MM.1S (cell line): ENCODE results near the gene MED27.

Source experiments
- EZH2phosphoT487 ChIP-seq: fragments of 300-600 bp; sonication (generic); IDR thresholded peaks from 2 replicates; pipeline ENCODE4 v1.6.1; 2018; ENCODE audit warnings: antibody characterized with exemption, low read length
- TF ChIP-seq, protein P1 (sequence below): fragments of 300-600 bp; sonication (generic); IDR thresholded peaks from 2 replicates; pipeline ENCODE4 v1.5.1; 2016; ENCODE audit warnings: antibody characterized with exemption, low read length, mixed read lengths

DNA sequence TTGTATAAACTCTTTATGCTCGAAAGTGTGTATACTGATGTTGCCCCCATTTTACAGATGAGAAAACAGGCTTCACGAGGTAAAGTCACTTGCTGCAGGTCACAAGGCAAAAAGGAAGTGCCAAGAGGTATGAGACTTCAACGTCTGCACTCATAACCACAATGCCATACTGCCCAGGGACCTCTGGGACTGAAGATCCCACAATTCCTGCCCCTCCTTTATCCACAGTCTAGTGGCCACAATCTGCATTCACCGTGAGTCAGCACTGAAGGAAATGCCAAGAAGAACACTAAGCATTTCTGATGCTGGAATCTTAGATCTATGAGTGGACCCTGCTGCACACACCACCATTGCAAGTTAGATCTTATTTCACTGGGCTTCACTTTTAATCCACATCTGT is 37.3 kb downstream of the MED27 start:
- TF ChIP-seq, protein P1, sequence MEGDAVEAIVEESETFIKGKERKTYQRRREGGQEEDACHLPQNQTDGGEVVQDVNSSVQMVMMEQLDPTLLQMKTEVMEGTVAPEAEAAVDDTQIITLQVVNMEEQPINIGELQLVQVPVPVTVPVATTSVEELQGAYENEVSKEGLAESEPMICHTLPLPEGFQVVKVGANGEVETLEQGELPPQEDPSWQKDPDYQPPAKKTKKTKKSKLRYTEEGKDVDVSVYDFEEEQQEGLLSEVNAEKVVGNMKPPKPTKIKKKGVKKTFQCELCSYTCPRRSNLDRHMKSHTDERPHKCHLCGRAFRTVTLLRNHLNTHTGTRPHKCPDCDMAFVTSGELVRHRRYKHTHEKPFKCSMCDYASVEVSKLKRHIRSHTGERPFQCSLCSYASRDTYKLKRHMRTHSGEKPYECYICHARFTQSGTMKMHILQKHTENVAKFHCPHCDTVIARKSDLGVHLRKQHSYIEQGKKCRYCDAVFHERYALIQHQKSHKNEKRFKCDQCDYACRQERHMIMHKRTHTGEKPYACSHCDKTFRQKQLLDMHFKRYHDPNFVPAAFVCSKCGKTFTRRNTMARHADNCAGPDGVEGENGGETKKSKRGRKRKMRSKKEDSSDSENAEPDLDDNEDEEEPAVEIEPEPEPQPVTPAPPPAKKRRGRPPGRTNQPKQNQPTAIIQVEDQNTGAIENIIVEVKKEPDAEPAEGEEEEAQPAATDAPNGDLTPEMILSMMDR = no peak
- TF ChIP-seq EZH2phosphoT487 = no peak
